ENCODE results near the gene TMC3.

The TMC3 gene

DNA sequence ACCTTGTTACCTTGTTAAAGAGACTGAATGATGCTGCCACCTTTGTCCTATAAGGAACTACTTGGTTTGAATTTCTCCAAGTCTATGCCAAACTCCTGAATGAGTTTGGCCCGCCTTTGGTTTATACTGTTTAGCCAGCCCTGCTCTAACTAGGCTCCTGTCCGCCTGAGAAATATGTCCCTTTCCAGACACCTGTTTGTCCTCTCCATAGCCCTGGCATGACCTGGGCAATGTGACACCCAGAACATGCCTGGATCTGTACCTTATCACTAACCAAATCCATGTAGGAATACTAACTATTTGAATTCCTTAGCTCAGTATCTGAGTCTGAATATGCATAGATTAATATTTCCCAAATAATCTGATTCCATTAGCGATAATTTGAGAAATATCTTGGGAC, 24.4 kb upstream of the TMC3 start:
- Mint-ChIP-seq H3K9me3 (no peaks in the 10 kb centered on the region), H3K36me3 (ENCODE audit: low read depth) (no peaks in the 10 kb centered on the region), H3K4me3 (no peak overlapping the region), H3K27ac (no peak overlapping the region), H3K27me3 (no peaks in the 10 kb centered on the region), H3K4me1 (no peaks in the 10 kb centered on the region)
- ATAC-seq (no peak), DNase-seq (no peak)

DNA sequence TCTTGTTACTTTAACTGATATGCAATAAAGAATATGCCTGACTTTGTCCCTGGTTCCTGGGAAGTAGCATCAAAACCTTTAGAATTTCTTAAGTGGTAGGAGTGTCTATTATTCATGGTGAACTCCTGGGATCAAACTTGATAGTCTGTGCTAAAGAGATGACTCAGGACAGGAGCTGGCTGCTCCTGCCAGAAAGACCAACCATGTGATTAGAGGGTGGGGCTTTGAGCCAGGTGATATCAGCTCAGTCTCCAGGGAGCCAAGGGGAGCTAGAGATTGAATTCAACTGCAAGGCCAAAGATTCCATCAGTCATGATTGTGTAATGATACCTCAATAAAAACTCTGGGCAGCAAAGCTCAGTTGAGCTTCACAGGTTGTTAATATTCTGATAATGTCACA, 20.6 kb upstream of the TMC3 start:
- DNase-seq, result no peak
- Mint-ChIP-seq H3K4me3 (no peak overlapping the region), H3K4me1 (no peaks in the 10 kb centered on the region), H3K9me3 (no peaks in the 10 kb centered on the region), H3K36me3 (ENCODE audit: low read depth) (no peaks in the 10 kb centered on the region), H3K27ac (no peak overlapping the region), H3K27me3 (no peaks in the 10 kb centered on the region)
- ATAC-seq, result no peak

DNA sequence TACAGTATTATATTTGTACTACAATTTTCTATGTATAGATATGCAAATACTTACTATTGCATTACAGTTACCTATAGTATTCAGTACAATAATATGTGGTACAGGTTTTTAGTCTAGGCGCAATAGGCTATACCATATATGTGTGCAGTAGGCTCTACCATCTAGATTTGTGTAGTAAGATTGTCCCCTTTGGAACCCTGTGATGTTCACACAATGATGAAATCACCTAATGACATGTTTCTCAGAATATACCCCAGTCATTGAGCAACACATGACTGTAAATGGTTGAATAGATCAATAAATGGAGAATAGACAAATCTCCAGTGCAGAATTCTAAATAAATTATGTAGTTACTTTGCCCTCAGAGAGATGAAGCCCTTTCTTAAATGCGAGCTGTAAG, 17.6 kb upstream of the TMC3 start:
- Mint-ChIP-seq H3K4me3 (no peak overlapping the region), H3K36me3 (ENCODE audit: low read depth) (no peaks in the 10 kb centered on the region), H3K9me3 (no peaks in the 10 kb centered on the region), H3K27ac (no peak overlapping the region), H3K4me1 (no peaks in the 10 kb centered on the region), H3K27me3 (no peaks in the 10 kb centered on the region)
- DNase-seq (no peak), ATAC-seq (no peak)

DNA sequence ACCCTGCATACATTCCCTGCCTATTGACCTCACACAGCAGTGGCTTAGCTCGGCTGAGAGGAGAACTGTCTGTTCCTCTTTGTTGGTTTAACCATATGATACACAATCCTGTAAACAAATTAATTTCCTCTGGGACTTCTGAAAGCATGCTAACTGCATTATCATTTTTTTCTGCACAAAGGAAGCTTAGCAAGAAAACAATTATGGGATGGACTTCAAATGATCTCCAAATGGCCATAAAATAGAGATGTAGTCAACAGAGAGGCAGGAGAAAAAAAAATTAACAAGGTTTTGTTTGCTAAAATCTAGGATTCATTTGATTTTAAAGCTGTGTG, 14.4 kb upstream of the TMC3 start:
- ATAC-seq (no peak), DNase-seq (no peak)
- Mint-ChIP-seq H3K9me3 (no peaks in the 10 kb centered on the region), H3K27me3 (no peaks in the 10 kb centered on the region), H3K36me3 (ENCODE audit: low read depth) (peaks cover 7% of the 10 kb centered on the region), H3K27ac (no peak overlapping the region), H3K4me1 (no peaks in the 10 kb centered on the region), H3K4me3 (no peak overlapping the region)

DNA sequence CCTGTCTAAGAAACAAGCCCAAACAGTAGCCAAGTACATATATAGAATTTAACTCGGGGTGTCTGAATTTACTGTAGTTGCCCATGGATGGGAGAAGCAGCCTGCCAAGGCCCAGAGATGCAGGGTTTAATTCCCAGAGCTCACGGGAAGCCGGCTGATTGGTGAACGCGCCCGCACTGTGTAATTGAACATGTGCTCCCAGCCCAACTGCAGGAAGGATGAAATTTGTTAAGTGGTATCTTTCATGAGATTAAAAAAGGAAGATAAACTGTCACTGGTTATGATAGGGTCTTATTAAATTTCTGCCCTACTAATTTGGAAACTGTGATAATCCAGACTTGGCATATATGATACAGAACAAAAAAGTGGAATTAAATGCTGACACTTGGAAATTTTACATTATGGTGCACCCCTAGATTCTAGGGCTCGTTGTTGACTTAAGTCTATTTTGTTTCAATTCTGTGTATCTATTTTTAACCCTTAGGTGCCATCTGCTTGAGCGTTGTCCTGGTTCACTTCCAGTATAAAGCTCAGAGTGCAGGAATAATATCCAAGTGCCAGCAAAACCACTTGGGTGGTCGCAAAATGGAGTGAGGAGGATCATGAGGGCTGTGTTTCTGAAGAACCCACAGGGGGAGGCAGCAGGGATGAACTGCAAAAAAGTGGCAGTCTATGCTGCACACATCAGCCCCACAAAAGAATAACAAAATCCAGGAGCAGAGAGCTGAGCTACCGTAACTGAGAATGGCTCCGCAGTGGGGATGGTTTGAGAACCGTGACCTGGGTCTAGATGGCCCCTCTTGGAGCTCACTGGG, 13.8 kb upstream of the TMC3 start:
- Mint-ChIP-seq H3K9me3 (no peaks in the 10 kb centered on the region), H3K4me1 (no peaks in the 10 kb centered on the region), H3K27me3 (no peaks in the 10 kb centered on the region), H3K27ac (no peak overlapping the region), H3K36me3 (ENCODE audit: low read depth) (peaks cover 9% of the 10 kb centered on the region), H3K4me3 (no peak overlapping the region)
- ATAC-seq (no peak), DNase-seq (no peak)

DNA sequence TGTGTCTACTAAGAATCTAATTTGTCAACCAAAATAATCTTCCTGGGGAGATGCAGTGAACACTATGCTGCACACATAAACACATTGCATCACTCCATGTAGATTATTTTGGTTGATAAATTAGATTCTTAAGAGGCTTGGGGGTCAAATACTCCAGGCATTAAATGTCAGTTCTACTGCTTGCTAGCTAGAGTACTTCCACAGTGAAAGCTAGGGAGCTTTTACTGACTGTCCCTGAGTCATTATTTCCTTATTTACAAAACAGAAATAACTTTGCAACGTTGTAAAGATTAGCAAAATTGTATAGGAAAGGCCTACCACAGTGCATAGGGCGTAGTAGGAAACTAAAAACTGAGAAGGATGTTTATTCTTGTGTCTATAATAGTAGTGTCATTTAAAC, 12.9 kb upstream of the TMC3 start:
- peaks cover 13% of the 10 kb centered on the region for H3K36me3 Mint-ChIP-seq (ENCODE audit: low read depth)
- no peak for DNase-seq
- H3K4me1 Mint-ChIP-seq, result no peaks in the 10 kb centered on the region
- no peak overlapping the region for H3K4me3 Mint-ChIP-seq
- ATAC-seq, result no peak
- no peaks in the 10 kb centered on the region for H3K27me3 Mint-ChIP-seq
- H3K27ac Mint-ChIP-seq, result no peak overlapping the region
- H3K9me3 Mint-ChIP-seq, result no peaks in the 10 kb centered on the region

DNA sequence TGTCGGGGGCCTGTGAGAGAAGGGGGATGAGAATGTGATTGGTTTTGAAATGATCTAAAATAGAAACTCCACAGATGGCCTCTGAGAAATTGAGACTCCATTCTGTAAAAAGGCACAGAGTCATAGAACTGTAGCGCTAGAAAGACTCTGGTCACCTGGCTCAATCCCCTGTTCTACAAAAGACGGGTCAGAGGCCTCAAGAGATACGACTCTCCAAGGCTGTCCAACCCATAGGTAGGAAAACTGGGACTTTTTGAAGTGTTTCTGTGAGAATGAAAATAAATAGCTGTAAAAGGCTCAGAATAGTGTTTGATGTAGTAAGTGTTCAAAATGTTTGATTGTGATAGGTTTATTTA, 11.7 kb upstream of the TMC3 start:
- DNase-seq, result no peak
- Mint-ChIP-seq H3K4me1 (no peaks in the 10 kb centered on the region), H3K4me3 (no peak overlapping the region), H3K27ac (no peak overlapping the region), H3K9me3 (no peaks in the 10 kb centered on the region), H3K36me3 (ENCODE audit: low read depth) (peaks cover 13% of the 10 kb centered on the region), H3K27me3 (no peaks in the 10 kb centered on the region)
- no peak for ATAC-seq

DNA sequence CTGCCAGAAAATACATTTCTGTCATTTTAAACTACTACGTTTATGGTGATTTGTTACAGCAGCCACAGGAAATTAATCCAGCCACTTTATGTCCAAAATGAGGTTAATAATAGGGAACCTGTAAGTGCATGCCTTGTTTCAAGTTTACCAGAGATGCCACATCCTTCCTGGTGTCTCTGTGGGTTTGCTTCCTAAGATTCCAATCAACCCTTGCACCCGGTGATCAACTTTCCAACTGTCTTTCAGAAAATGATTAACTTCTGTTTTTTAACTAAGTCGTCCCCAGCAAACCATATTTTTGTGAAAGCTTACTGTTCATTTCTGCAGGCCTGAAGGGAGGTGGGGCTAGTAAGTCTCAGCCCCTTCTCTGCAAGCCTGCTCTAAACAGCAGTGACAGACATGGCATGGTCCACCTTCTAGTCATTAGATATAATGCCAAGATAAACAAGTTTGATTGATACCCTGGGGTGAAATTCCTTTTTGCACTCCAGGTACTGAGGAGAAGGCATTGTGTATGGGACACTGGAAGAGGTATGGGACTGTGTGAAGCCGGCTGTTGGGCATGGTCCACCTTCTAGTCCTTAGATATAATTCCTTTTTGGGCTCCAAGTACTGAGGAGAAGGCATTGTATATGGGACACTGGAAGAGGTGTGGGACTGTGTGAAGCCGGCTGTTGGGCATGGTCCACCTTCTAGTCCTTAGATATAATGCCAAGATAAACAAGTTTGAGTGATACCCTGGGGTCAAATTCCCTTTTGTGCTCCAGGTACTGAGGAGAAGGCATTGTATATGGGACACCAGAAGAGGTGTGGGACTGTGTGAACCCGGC, 11.1 kb upstream of the TMC3 start:
- Mint-ChIP-seq H3K27me3 (no peaks in the 10 kb centered on the region), H3K4me3 (no peak overlapping the region), H3K9me3 (no peaks in the 10 kb centered on the region), H3K4me1 (no peaks in the 10 kb centered on the region), H3K36me3 (ENCODE audit: low read depth) (peaks cover 13% of the 10 kb centered on the region), H3K27ac (no peak overlapping the region)
- DNase-seq (no peak), ATAC-seq (no peak)

DNA sequence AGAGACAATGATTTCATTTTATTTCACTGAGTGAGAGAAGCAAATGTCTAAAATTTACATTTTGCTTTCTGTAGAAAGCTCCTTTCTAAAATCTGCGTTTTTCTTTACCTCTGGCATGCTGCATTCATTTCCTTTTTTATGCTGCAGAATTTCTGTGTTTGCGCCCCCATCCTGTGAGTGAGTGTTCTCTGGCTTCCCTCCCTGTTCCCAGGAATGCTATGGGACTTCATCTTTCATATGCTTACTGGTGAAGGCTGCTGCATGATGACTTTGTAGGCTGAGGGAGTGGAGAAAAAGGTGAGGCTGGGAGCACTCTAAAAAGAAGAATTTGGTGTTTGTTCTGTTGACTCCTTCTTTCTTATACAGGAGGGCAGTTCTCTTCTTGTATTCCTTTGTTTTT, 7.7 kb upstream of the TMC3 start:
- Mint-ChIP-seq H3K27ac (no peak overlapping the region), H3K4me1 (no peaks in the 10 kb centered on the region), H3K27me3 (no peaks in the 10 kb centered on the region), H3K36me3 (ENCODE audit: low read depth) (peaks cover 13% of the 10 kb centered on the region), H3K9me3 (no peaks in the 10 kb centered on the region), H3K4me3 (no peak overlapping the region)
- DNase-seq (no peak), ATAC-seq (no peak)

DNA sequence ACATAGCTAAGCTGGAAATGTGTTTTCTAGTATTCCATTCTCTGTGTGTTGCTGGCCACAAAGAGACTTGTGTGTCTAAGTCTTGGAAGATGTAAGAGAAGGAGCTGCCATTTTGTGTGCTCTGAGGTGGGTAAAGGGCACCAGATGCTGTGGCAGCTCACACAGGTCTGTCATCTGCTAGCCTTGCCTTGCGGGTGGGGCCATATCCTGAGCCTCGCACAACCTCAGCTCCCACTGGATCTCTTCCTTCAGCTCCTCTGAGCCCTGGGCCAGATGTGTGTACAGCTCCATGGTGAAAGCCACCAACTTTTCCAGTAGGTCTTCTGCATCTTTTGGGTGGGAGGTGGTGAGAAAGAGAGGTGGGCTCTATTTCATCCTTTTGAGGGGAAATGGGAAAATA, 6.7 kb upstream of the TMC3 start:
- Mint-ChIP-seq H3K4me1 (no peaks in the 10 kb centered on the region), H3K9me3 (no peaks in the 10 kb centered on the region), H3K4me3 (no peak overlapping the region), H3K27me3 (no peaks in the 10 kb centered on the region), H3K27ac (no peak overlapping the region), H3K36me3 (ENCODE audit: low read depth) (peaks cover 13% of the 10 kb centered on the region)
- DNase-seq (no peak), ATAC-seq (no peak)

DNA sequence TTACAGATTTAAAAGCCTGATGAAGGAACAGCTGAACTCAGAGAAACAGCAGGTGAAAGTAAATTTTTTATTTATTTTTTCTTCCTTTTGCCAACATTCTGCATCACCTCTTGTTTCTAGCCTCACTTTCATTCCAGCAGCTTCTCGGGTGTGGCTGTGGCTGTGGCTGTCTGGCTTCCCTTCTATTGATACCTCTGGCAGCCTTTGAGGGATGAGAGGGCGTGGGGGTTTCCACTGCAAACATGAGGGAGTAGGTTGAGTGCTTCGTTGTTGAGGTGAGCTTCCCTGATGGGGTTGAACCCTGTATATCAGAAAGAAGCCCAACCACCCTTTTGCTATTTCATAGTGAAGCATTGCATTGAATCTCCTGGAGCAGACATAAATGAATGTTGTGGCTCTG, 6.2 kb upstream of the TMC3 start:
- ATAC-seq (no peak), DNase-seq (no peak)
- Mint-ChIP-seq H3K4me3 (no peak overlapping the region), H3K4me1 (no peaks in the 10 kb centered on the region), H3K27ac (no peak overlapping the region), H3K27me3 (no peaks in the 10 kb centered on the region), H3K36me3 (ENCODE audit: low read depth) (peaks cover 13% of the 10 kb centered on the region), H3K9me3 (no peaks in the 10 kb centered on the region)

DNA sequence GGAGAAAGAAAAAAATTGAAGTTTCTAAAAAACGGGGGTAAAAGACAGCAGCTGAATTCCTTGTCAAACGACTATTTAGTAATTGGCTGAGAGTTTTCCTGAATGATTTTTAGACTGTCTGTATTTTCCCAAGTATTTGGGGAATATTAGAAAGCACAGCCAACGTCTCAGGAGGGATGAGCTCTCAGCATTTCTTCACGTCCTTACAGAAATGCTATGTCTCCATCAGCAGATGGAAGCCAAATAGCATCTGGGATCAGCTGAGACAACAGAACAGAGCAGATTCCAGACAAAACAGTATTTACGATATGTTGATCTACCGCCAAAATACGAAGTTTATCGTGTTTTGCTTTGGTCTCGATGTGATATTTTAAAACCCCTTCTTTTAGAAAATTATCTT, 5.3 kb upstream of the TMC3 start:
- DNase-seq (no peak), ATAC-seq (no peak)
- Mint-ChIP-seq H3K4me1 (no peaks in the 10 kb centered on the region), H3K27ac (no peak overlapping the region), H3K27me3 (no peaks in the 10 kb centered on the region), H3K4me3 (no peak overlapping the region), H3K36me3 (ENCODE audit: low read depth) (peaks cover 10% of the 10 kb centered on the region), H3K9me3 (no peaks in the 10 kb centered on the region)

DNA sequence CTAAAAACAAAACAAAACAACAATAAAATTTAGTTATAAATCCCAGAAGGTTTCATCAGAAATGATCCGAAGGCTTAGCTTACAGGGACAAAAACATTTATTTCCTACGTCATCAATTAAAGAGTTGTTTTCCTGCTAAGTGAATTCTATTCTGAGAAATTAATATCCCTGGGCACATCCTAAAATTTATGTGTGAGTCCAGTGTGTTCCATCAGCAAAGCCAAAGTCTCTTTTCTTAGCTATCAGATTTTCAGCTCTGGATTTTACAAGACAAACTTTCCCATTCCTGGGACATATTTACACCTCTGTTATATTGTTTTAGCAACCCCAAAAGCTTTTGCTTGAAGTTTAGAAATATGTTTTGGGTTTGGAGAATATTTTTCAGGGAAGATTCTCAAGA, 4.4 kb upstream of the TMC3 start:
- H3K36me3 Mint-ChIP-seq (ENCODE audit: low read depth), result peaks cover 6% of the 10 kb centered on the region
- no peak overlapping the region for H3K4me3 Mint-ChIP-seq
- DNase-seq, result no peak
- ATAC-seq, result no peak
- H3K4me1 Mint-ChIP-seq, result no peaks in the 10 kb centered on the region
- no peaks in the 10 kb centered on the region for H3K9me3 Mint-ChIP-seq
- H3K27ac Mint-ChIP-seq, result no peak overlapping the region
- H3K27me3 Mint-ChIP-seq, result no peaks in the 10 kb centered on the region

DNA sequence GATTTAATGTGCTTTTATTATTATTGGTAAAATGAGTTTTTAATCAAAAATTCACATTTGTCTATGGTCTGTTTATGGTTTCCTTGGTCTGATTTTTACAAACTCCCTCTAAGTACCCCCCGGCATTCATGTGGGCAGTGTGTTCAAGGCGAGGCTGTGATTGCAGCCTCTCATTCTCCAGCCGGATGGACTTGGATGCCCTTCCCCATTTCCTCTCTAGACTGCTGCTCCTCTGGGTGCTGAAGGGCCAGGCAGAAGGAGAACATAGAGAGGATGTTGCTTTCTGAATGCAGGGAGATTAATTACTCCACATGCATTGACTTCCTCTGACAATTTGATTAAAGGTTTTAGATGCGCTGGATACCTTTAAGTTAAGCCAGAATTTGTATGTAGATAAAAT, 3.9 kb upstream of the TMC3 start:
- no peaks in the 10 kb centered on the region for H3K4me1 Mint-ChIP-seq
- H3K27me3 Mint-ChIP-seq, result no peaks in the 10 kb centered on the region
- ATAC-seq, result no peak
- no peak for DNase-seq
- peaks cover 4% of the 10 kb centered on the region for H3K36me3 Mint-ChIP-seq (ENCODE audit: low read depth)
- no peaks in the 10 kb centered on the region for H3K9me3 Mint-ChIP-seq
- H3K27ac Mint-ChIP-seq, result no peak overlapping the region
- H3K4me3 Mint-ChIP-seq, result no peak overlapping the region

DNA sequence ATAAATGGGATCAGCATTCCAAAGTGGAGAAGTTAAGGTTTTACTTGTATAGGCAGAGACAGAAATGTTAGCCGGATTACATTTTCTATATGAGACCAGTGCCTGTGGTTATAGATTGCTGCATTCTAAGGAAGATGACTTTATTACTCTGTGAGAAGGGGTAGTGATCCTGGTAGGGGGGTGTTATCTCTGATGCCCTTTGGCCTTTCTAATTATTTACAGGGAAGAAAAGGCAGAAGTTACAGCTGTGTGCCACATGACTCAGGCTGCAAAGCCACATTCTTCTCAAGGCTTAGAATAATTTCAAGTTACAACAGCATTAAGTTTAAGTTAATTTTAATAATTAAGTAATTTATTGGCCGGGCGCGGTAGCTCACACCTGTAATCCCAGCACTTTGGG, 2.2 kb upstream of the TMC3 start:
- no peak overlapping the region for H3K27ac Mint-ChIP-seq
- no peak for DNase-seq
- no peak for ATAC-seq
- no peaks in the 10 kb centered on the region for H3K4me1 Mint-ChIP-seq
- H3K27me3 Mint-ChIP-seq, result no peaks in the 10 kb centered on the region
- H3K36me3 Mint-ChIP-seq (ENCODE audit: low read depth), result no peaks in the 10 kb centered on the region
- H3K4me3 Mint-ChIP-seq, result no peak overlapping the region
- H3K9me3 Mint-ChIP-seq, result no peaks in the 10 kb centered on the region
